ENCODE measurements around the gene CYP27C1.

Gene CYP27C1

DNA sequence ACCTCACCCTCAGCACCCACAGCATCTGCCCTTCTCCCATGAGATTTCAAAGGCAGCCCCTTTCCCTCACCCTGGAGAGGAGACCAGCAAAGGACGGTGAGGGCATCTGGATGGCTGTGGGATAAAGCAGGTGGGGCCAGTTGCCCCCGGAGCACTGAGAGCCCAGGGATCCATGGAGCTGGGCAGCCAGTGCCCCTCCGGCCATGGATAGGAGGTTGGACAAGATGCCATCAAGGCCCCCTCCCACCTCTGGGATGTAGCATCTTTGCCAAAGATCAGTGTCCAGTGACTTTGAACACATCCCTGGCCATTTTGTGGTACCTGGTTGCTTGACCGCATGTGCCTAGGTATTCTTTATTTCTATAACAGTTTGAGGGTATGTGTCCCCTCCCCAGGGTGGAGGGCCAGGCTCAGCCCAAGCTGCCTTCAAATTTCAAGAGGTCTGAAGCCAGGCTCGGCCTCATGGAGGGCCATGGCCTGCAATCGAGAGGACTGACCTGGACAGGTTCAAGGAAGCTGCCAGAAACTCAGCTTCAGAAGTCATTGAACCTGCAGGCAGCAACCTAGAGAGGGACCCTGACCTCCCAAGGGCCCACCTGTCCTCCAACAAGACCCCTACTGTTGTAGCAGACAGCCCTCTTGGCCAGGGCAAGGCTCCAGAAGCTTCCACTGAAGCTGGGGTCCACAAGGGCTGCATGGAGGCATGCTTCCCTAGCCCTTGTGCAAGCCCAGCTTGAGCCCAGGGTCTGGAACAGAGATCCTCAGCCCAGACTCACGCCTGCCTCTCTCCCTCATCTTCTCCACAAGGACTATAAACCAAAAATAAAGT is 57.6 kb downstream of the CYP27C1 start:
- TF ChIP-seq, protein P1, sequence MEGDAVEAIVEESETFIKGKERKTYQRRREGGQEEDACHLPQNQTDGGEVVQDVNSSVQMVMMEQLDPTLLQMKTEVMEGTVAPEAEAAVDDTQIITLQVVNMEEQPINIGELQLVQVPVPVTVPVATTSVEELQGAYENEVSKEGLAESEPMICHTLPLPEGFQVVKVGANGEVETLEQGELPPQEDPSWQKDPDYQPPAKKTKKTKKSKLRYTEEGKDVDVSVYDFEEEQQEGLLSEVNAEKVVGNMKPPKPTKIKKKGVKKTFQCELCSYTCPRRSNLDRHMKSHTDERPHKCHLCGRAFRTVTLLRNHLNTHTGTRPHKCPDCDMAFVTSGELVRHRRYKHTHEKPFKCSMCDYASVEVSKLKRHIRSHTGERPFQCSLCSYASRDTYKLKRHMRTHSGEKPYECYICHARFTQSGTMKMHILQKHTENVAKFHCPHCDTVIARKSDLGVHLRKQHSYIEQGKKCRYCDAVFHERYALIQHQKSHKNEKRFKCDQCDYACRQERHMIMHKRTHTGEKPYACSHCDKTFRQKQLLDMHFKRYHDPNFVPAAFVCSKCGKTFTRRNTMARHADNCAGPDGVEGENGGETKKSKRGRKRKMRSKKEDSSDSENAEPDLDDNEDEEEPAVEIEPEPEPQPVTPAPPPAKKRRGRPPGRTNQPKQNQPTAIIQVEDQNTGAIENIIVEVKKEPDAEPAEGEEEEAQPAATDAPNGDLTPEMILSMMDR (IDR thresholded peaks at IDR 0.05; ENCODE audit: insufficient read depth, low read length, poor library complexity, severe bottlenecking): no peak
- TF ChIP-seq EZH2phosphoT487 (conservative IDR thresholded peaks at IDR 0.05; ENCODE audit: low read length): no peak
- no peak overlapping the region for H3K4me3 ChIP-seq (ENCODE audit: insufficient read depth, low read length, poor library complexity, severe bottlenecking)
- H3K4me2 ChIP-seq (ENCODE audit: low read depth, low read length, poor library complexity, severe bottlenecking): no peak overlapping the region
- H3K36me3 ChIP-seq (ENCODE audit: low read length): no peaks in the 10 kb centered on the region
- no peak overlapping the region for H3K27ac ChIP-seq (ENCODE audit: low read depth, low read length)
- no peak overlapping the region for H3K9ac ChIP-seq (ENCODE audit: low read length)
- no peaks in the 10 kb centered on the region for H3F3A ChIP-seq (ENCODE audit: insufficient read depth)
- H3K9me2 ChIP-seq (replicated peaks; ENCODE audit: insufficient read depth, low read length): no peaks in the 10 kb centered on the region
- no peaks in the 10 kb centered on the region for H3K79me2 ChIP-seq (ENCODE audit: insufficient read depth, low read length)
- no peaks in the 10 kb centered on the region for H4K20me1 ChIP-seq (ENCODE audit: low read depth, low read length)
- no peak overlapping the region for H2AFZ ChIP-seq (ENCODE audit: low read depth, low read length, severe bottlenecking)
- no peaks in the 10 kb centered on the region for H3K27me3 ChIP-seq (ENCODE audit: low read length)
- H3K9me3 ChIP-seq (ENCODE audit: insufficient read depth, low read length): no peaks in the 10 kb centered on the region

DNA sequence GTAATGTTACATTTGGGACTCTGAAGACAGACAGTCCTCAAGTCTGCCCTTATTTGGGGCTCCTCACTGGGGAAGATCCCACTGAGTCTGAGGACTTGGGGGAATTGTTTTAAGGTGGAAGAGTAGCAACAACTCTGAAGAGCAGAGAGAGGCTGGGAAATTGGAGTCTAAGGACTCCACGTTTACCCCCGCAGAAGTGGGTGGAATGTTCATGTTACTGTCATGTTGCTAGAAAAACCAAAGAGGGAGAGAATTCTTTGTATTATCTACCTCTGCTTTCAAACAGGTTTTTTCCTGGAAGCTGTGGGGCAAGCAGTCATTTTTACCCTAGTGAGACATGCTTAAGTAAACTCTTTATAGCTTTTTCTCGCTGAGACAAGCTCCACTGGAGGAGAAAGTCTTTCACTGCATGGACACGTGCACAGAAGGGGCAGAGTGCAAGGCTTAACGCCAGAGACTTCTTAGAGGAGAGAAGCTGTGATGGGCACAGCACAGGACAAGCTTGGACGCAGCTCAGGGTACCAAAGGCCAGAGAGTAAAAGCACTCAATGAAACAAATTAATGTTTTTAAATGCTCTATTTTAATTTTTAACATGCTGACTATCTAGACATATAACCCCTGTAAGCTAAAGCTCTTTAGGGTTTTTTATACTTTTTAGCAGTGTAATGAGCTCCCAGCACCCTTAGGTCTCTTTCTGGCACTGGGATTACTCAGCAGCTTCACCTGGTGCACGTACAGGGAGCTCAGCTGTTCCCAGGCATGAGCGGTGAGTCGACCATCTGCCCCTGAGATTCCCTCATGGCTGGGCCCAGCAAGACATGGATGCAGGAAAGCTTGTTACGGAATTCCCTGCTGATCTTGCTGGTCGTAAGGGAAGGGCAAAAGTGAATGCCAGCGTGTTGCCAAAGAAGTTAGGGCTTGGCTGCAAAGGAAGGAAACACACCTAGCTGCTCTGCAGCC is 58.6 kb downstream of the CYP27C1 start:
- Histone ChIP-seq H3K27ac (ENCODE audit: low read depth, low read length) (no peak overlapping the region), H3K4me2 (ENCODE audit: low read depth, low read length, poor library complexity, severe bottlenecking) (no peak overlapping the region)

DNA sequence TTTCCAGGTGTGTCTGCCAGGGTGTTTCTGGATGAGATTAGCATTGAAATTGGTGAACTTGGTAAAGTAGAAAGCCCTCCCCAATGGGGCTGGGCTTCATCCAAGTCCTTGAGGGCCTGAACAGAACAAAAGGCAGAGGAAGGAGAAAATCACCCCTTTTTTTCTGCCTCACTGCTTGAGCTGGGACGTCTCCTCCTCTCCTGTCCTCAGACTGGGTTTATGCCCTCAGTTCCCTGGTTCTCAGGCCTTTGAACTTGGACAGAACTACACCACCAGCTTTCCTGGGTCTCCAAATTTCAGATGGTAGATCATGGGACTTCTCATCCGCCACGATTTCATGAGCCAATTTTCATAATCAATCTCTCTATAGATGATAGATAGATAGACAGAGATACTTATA is 59.4 kb downstream of the CYP27C1 start:
- Histone ChIP-seq H3K9ac (ENCODE audit: low read length) (no peak overlapping the region), H3K4me3 (ENCODE audit: insufficient read depth, low read length, poor library complexity, severe bottlenecking) (no peak overlapping the region), H3K27me3 (ENCODE audit: low read length) (no peaks in the 10 kb centered on the region), H3K27ac (ENCODE audit: low read depth, low read length) (no peak overlapping the region), H3K36me3 (ENCODE audit: low read length) (no peaks in the 10 kb centered on the region), H3F3A (ENCODE audit: insufficient read depth) (no peaks in the 10 kb centered on the region), H3K9me3 (ENCODE audit: insufficient read depth, low read length) (no peaks in the 10 kb centered on the region), H3K4me2 (ENCODE audit: low read depth, low read length, poor library complexity, severe bottlenecking) (no peak overlapping the region), H3K79me2 (ENCODE audit: insufficient read depth, low read length) (no peaks in the 10 kb centered on the region), H3K9me2 (replicated peaks; ENCODE audit: insufficient read depth, low read length) (no peaks in the 10 kb centered on the region), H4K20me1 (ENCODE audit: low read depth, low read length) (no peaks in the 10 kb centered on the region), H2AFZ (ENCODE audit: low read depth, low read length, severe bottlenecking) (no peak overlapping the region)
- TF ChIP-seq EZH2phosphoT487 (conservative IDR thresholded peaks at IDR 0.05; ENCODE audit: low read length): no peak
- TF ChIP-seq, protein P1 (IDR thresholded peaks at IDR 0.05; ENCODE audit: insufficient read depth, low read length, poor library complexity, severe bottlenecking): no peak

More for the DNA sequence above, 58.6 kb downstream of the CYP27C1 start:
- Histone ChIP-seq H3K9ac (ENCODE audit: low read length) (no peak overlapping the region), H3K79me2 (ENCODE audit: insufficient read depth, low read length) (no peaks in the 10 kb centered on the region), H3K27me3 (ENCODE audit: low read length) (no peaks in the 10 kb centered on the region), H2AFZ (ENCODE audit: low read depth, low read length, severe bottlenecking) (no peak overlapping the region), H3K9me2 (replicated peaks; ENCODE audit: insufficient read depth, low read length) (no peaks in the 10 kb centered on the region), H3K36me3 (ENCODE audit: low read length) (no peaks in the 10 kb centered on the region), H3K4me3 (ENCODE audit: insufficient read depth, low read length, poor library complexity, severe bottlenecking) (no peak overlapping the region), H4K20me1 (ENCODE audit: low read depth, low read length) (no peaks in the 10 kb centered on the region), H3F3A (ENCODE audit: insufficient read depth) (no peaks in the 10 kb centered on the region), H3K9me3 (ENCODE audit: insufficient read depth, low read length) (no peaks in the 10 kb centered on the region)
- TF ChIP-seq EZH2phosphoT487 (conservative IDR thresholded peaks at IDR 0.05; ENCODE audit: low read length): no peak
- TF ChIP-seq, protein P1 (IDR thresholded peaks at IDR 0.05; ENCODE audit: insufficient read depth, low read length, poor library complexity, severe bottlenecking): no peak
